Aorta (tissue), 5 donors: ENCODE measurements around the gene ARHGEF19. TPM values are rescaled to one million over a fixed set of nuclear protein-coding genes. Genes with fewer than 3 reads are reported as not detected.

Experiments used
- ATAC-seq: fragments of 200-7000 bp; cut with Tn5 transposase; one replicate; pipeline ENCODE4 v1.9.1; 2022; ENCODE audit warnings: moderate library complexity; ENCODE audit not compliant: low FRiP score
- DNase-seq, 2 donors: peaks; one replicate each; pipeline ENCODE4 v3.0.0-alpha.2; 2020
- H3K27ac ChIP-seq, 2 donors: one replicate each; pipeline ENCODE4 v1.5.1; 2013; ENCODE audit warnings: low read length in 2 of 2, mild to moderate bottlenecking in 2 of 2, moderate library complexity in 2 of 2, control low read depth in 1 of 2, inconsistent platforms in 1 of 2, low read depth in 1 of 2
- H3K27me3 ChIP-seq, 2 donors: one replicate each; pipeline ENCODE4 v1.6.1; 2013; ENCODE audit warnings: control low read depth in 1 of 2, low read length in 1 of 2, mild to moderate bottlenecking in 1 of 2, moderate library complexity in 1 of 2; ENCODE audit not compliant: insufficient read depth in 2 of 2, control insufficient read depth in 1 of 2
- H3K36me3 ChIP-seq, 2 donors: one replicate each; pipeline ENCODE4 v1.6.1; 2013; ENCODE audit warnings: control low read depth in 1 of 2, low read length in 1 of 2, mild to moderate bottlenecking in 1 of 2; ENCODE audit not compliant: insufficient read depth in 2 of 2, control insufficient read depth in 1 of 2
- H3K4me1 ChIP-seq, 2 donors: one replicate each; pipeline ENCODE4 v1.6.1; 2013; ENCODE audit warnings: low read length in 2 of 2, control low read depth in 1 of 2, mild to moderate bottlenecking in 1 of 2, moderate library complexity in 1 of 2; ENCODE audit not compliant: insufficient read depth in 2 of 2, control insufficient read depth in 1 of 2
- H3K4me3 ChIP-seq, 2 donors: one replicate each; pipeline ENCODE4 v1.5.1; 2013; ENCODE audit warnings: low read length in 2 of 2, control low read depth in 1 of 2, mild to moderate bottlenecking in 1 of 2
- H3K9me3 ChIP-seq: one replicate; pipeline ENCODE4 v1.6.1; 2013; ENCODE audit warnings: mild to moderate bottlenecking, low read length; ENCODE audit not compliant: control insufficient read depth
- WGBS, 2 donors: extraction: QIAGEN DNeasy Blood & Tissue Kit; methylation state at CpG; one replicate each; pipeline ENCODE4 v1.1.7; 2013; 5-methylcytosine and 5-hydroxymethylcytosine counted together
- intact Hi-C, 2 donors: fragments of 100-400 bp; cut with DNase I; formaldehyde crosslinking; loops; one replicate each; pipeline versions ENCODE4 v1.14.2 to v1.15.0; 2022
- polyA plus RNA-seq, 2 donors: library from polyadenylated mRNA; stranded (reverse); fragments of 200-250 nt; gene quantifications; one replicate each; pipeline ENCODE4 v1.2.3, GENCODE V29; 2013
- total RNA-seq, 2 donors: library from RNA; stranded (reverse); fragmentation: NEBNext Ultra II Directional; extraction: Animal tissue kit (Norgen Biotek cat#: 25700); gene quantifications; one replicate each; pipeline ENCODE4 v1.2.1, GENCODE V29; 2021
- donor health status: healthy with polysubstance abuse.
- donor health status: Bipolar disorder and iron deficiency.
- donor health status: DM: no; HTN: no; CAD: no.
- donor health status: DM: no; HTN: no; CAD: no.
- donor health status: DM: yes; HTN: yes; CAD: no.

ARHGEF19 gene
- total and polyA plus RNA-seq, 4 donors: 3.3 to 19.7 (median 7.9) TPM

- H3K4me3 ChIP-seq: no peak overlapping the region
- H3K9me3 ChIP-seq: no peaks in the 10 kb centered on the region
- no peak for ATAC-seq
- intact Hi-C loops: no loop called here
- no peaks in the 10 kb centered on the region for H3K27me3 ChIP-seq
- DNase-seq: no peak
- H3K27ac ChIP-seq: no peak overlapping the region
- no peaks in the 10 kb centered on the region for H3K4me1 ChIP-seq
- 82 to 84% methylated on average over 6 of the region's 6 CpGs for WGBS, 2 donors
- H3K36me3 ChIP-seq: peaks cover 0 to 2% of the 10 kb centered on the region in 2 donors
These were observed 61.9 kb downstream of the ARHGEF19 start for GRCh38 chr1:16150508-16150907.

GRCh38 chr1:16149702-16150488 lies 62.6 kb downstream of the ARHGEF19 start:
- DNase-seq (no peak), ATAC-seq (no peak)
- H3K4me1 ChIP-seq: no peaks in the 10 kb centered on the region
- intact Hi-C loops: loop anchor here in 1 of 2 donors (5.0 kb wide), 1 partner anchor 32 kb away; no protein-coding TSS in a partner anchor
- no peaks in the 10 kb centered on the region for H3K9me3 ChIP-seq
- WGBS, 2 donors: 78 to 81% methylated on average over 12 of the region's 12 CpGs
- no peak overlapping the region for H3K4me3 ChIP-seq
- no peaks in the 10 kb centered on the region for H3K27me3 ChIP-seq
- peaks cover 0 to 2% of the 10 kb centered on the region in 2 donors for H3K36me3 ChIP-seq
- H3K27ac ChIP-seq: no peak overlapping the region

- ATAC-seq: no peak
- Histone ChIP-seq H3K4me1 (no peaks in the 10 kb centered on the region), H3K27me3 (no peaks in the 10 kb centered on the region), H3K9me3 (no peaks in the 10 kb centered on the region), H3K4me3 (no peak overlapping the region), H3K27ac (no peak overlapping the region), H3K36me3 (peaks cover 0 to 2% of the 10 kb centered on the region in 2 donors)
- DNase-seq: no peak
- WGBS, 2 donors: 73% methylated on average over 7 of the region's 7 CpGs
- intact Hi-C loops: loop anchor here in 1 of 2 donors (5.0 kb wide), 1 partner anchor 33 kb away; no protein-coding TSS in a partner anchor
These were observed 63.3 kb downstream of the ARHGEF19 start for GRCh38 chr1:16149146-16149545.

- intact Hi-C loops: loop anchor here in 1 of 2 donors (5.0 kb wide), 1 partner anchor 34 kb away; no protein-coding TSS in a partner anchor
- Histone ChIP-seq H3K27ac (no peak overlapping the region), H3K36me3 (peaks cover 0 to 2% of the 10 kb centered on the region in 2 donors), H3K27me3 (no peaks in the 10 kb centered on the region), H3K4me1 (no peaks in the 10 kb centered on the region), H3K4me3 (no peak overlapping the region), H3K9me3 (no peaks in the 10 kb centered on the region)
- no peak for DNase-seq
- 93 to 94% methylated on average over 39 of the region's 39 CpGs for WGBS, 2 donors
- ATAC-seq: no peak
These were observed 63.9 kb downstream of the ARHGEF19 start for GRCh38 chr1:16148329-16149092.

Other genes starting within 250 kb of the ARHGEF19 start
- gene ZBTB17, start 236.6 kb downstream of the ARHGEF19 start, total RNA-seq: 10 to 100 TPM; 42.3 to 55.5 TPM
- gene ZBTB17, start 236.6 kb downstream of the ARHGEF19 start, polyA plus RNA-seq: 100 to 1,000 TPM in 1 of 2 donors, 10 to 100 TPM in 1; 15.0 to 134 TPM
- gene SRARP, start 208.4 kb downstream of the ARHGEF19 start, total RNA-seq: not detected
- gene SRARP, start 208.4 kb downstream of the ARHGEF19 start, polyA plus RNA-seq: not detected
- 100 to 1,000 TPM; 313 to 802 TPM for gene HSPB7, start 194.6 kb downstream of the ARHGEF19 start, total RNA-seq
- gene HSPB7, start 194.6 kb downstream of the ARHGEF19 start, polyA plus RNA-seq: 100 to 1,000 TPM; 128 to 338 TPM
- gene CLCNKA, start 190.6 kb downstream of the ARHGEF19 start, total RNA-seq: 1 to 10 TPM; 1.0 to 1.3 TPM
- gene CLCNKA, start 190.6 kb downstream of the ARHGEF19 start, polyA plus RNA-seq: 1 to 10 TPM in 1 of 2 donors, not detected in 1; 4.5 TPM
- under 1 TPM in 1 of 2 donors, not detected in 1; 0.39 TPM for gene CLCNKB, start 168.9 kb downstream of the ARHGEF19 start, total RNA-seq
- under 1 TPM; 0.23 to 0.38 TPM for gene CLCNKB, start 168.9 kb downstream of the ARHGEF19 start, polyA plus RNA-seq
- under 1 TPM in 1 of 2 donors, not detected in 1; 0.26 TPM for gene FAM131C, start 139.0 kb downstream of the ARHGEF19 start, total RNA-seq
- under 1 TPM in 1 of 2 donors, not detected in 1; 0.67 TPM for gene FAM131C, start 139.0 kb downstream of the ARHGEF19 start, polyA plus RNA-seq
- gene EPHA2, start 56.6 kb downstream of the ARHGEF19 start, total RNA-seq: 10 to 100 TPM; 25.2 to 25.9 TPM
- 1 to 10 TPM; 5.4 to 6.3 TPM for gene EPHA2, start 56.6 kb downstream of the ARHGEF19 start, polyA plus RNA-seq
- gene CPLANE2, start 24.5 kb upstream of the ARHGEF19 start, total RNA-seq: 1 to 10 TPM; 2.6 to 6.4 TPM
- 1 to 10 TPM; 1.9 to 3.2 TPM for gene CPLANE2, start 24.5 kb upstream of the ARHGEF19 start, polyA plus RNA-seq
- gene FBXO42, start 139.8 kb upstream of the ARHGEF19 start, total RNA-seq: 10 to 100 TPM; 32.5 to 33.3 TPM
- gene FBXO42, start 139.8 kb upstream of the ARHGEF19 start, polyA plus RNA-seq: 10 to 100 TPM in 1 of 2 donors, 1 to 10 TPM in 1; 9.4 to 33.2 TPM
- gene SZRD1, start 154.6 kb upstream of the ARHGEF19 start, total RNA-seq: 100 to 1,000 TPM; 128 to 172 TPM
- 100 to 1,000 TPM in 1 of 2 donors, 10 to 100 TPM in 1; 87.9 to 109 TPM for gene SZRD1, start 154.6 kb upstream of the ARHGEF19 start, polyA plus RNA-seq
- not detected for gene SPATA21, start 224.8 kb upstream of the ARHGEF19 start, total RNA-seq
- gene SPATA21, start 224.8 kb upstream of the ARHGEF19 start, polyA plus RNA-seq: under 1 TPM; 0.33 to 0.38 TPM
- gene NECAP2, start 228.1 kb upstream of the ARHGEF19 start, total RNA-seq: 10 to 100 TPM; 38.1 to 60.4 TPM
- gene NECAP2, start 228.1 kb upstream of the ARHGEF19 start, polyA plus RNA-seq: 10 to 100 TPM; 37.5 to 38.1 TPM